Right lobe of liver (tissue), 6 donors: ENCODE results near the gene GALNT10. TPM values are rescaled to one million over a fixed set of nuclear protein-coding genes. Genes with fewer than 3 reads are reported as not detected.

Source experiments
- ATAC-seq, 4 donors: fragments of 200-7000 bp; cut with Tn5 transposase; one replicate each; pipeline ENCODE4 v1.9.1; 2020; ENCODE audit warnings: mild to moderate bottlenecking in 4 of 4, moderate library complexity in 4 of 4
- DNase-seq, 3 donors: peaks; one replicate each; pipeline ENCODE4 v3.0.0-alpha.2; 2020
- H3K27ac ChIP-seq, 3 donors: fragments of 200-600 bp; one replicate each; pipeline ENCODE4 v1.8.0; 2022
- H3K27me3 ChIP-seq, 2 donors: fragments of 200-600 bp; one replicate each; pipeline ENCODE4 v1.8.0; 2022
- H3K36me3 ChIP-seq, 4 donors: fragments of 200-600 bp; sonication (generic) in 1 of 4; one replicate each; pipeline versions ENCODE4 v1.5.1 to v1.8.0; 2017 to 2022; ENCODE audit warnings: control low read depth in 1 of 4
- H3K4me1 ChIP-seq, 4 donors: fragments of 200-600 bp; sonication (generic) in 1 of 4; one replicate each; pipeline versions ENCODE4 v1.5.1 to v1.8.0; 2017 to 2022; ENCODE audit warnings: control low read depth in 1 of 4
- H3K4me3 ChIP-seq, 3 donors: fragments of 200-600 bp; one replicate each; pipeline ENCODE4 v1.8.0; 2022
- H3K9me3 ChIP-seq, 4 donors: fragments of 200-600 bp; sonication (generic) in 1 of 4; one replicate each; pipeline versions ENCODE4 v1.5.1 to v1.8.0; 2017 to 2022; ENCODE audit warnings: control low read depth in 1 of 4
- CTCF ChIP-seq, 4 donors: fragments of 200-600 bp in 3 of 4; fragments of 450-650 bp in 1 of 4; IDR thresholded peaks; one replicate each; pipeline versions ENCODE4 v1.5.1 to v1.8.0; 2016 to 2022; ENCODE audit warnings: antibody characterized with exemption in 4 of 4, mild to moderate bottlenecking in 2 of 4
- POLR2A ChIP-seq: fragments of 450-650 bp; IDR thresholded peaks from one replicate; pipeline ENCODE4 v1.6.1; 2017; ENCODE audit warnings: antibody characterized with exemption, mild to moderate bottlenecking
- WGBS: methylation state at CpG from one replicate; pipeline ENCODE4 v1.1.6; 2018; ENCODE audit warnings: low coverage, low lambda C conversion rate; ENCODE audit not compliant: insufficient coverage; ENCODE audit errors: missing lambda C conversion rate; 5-methylcytosine and 5-hydroxymethylcytosine counted together
- intact Hi-C, 2 donors: fragments of 100-400 bp; cut with DNase I; formaldehyde crosslinking; loops; one replicate each; pipeline versions ENCODE4 v1.11.2 to v1.14.1; 2022
- total RNA-seq, 6 experiments: library from RNA; depleted of rRNA in 2 of 6; stranded (reverse); fragments of >200 nt in 2 of 6; fragmentation: NEBNext Ultra II Directional in 3 of 6; extraction: Animal tissue kit (Norgen Biotek cat#: 25700) in 3 of 6; gene quantifications; one replicate each; pipeline versions ENCODE4 v1.1.0 to v1.2.4, GENCODE V29; 2016 to 2023
- donor health status: DM: no; HTN: yes; CAD: no.
- donor health status: DM: no; HTN: no; CAD: no.
- donor health status: DM: no; HTN: no; CAD: no.
- donor health status: DM: no; HTN: yes; CAD: no.
- donor health status: DM: no; HTN: yes; CAD: no.

GALNT10 gene
- total RNA-seq, 6 experiments from 2014 or later = 4.0 to 9.7 (median 7.1) TPM

- intact Hi-C loops = loop anchor here (2.0 to 10.0 kb wide), 2 partner anchors 96 to 108 kb away; no protein-coding TSS in a partner anchor
- ATAC-seq = no peak
- WGBS = no CpG with 5 or more reads among the region's 1 CpG
- Histone ChIP-seq H3K36me3 (no peaks in the 10 kb centered on the region), H3K4me3 (no peak overlapping the region), H3K27me3 (no peaks in the 10 kb centered on the region), H3K9me3 (no peaks in the 10 kb centered on the region), H3K27ac (no peak overlapping the region), H3K4me1 (no peaks in the 10 kb centered on the region)
- TF ChIP-seq POLR2A (no peak), CTCF (IDR thresholded peaks at IDR 0.05) (no peak)
- no peak for DNase-seq
Observed at GRCh38 chr5:154181161-154181560, 9.4 kb upstream of the GALNT10 start.

- Histone ChIP-seq H3K4me1 (no peaks in the 10 kb centered on the region), H3K36me3 (no peaks in the 10 kb centered on the region), H3K27me3 (no peaks in the 10 kb centered on the region), H3K27ac (no peak overlapping the region), H3K4me3 (peak overlapping the region; percentile 94 to 95 (median 94)), H3K9me3 (no peaks in the 10 kb centered on the region)
- DNase-seq (peak in 2 of 3 donors; percentile 38 to 60), ATAC-seq (peak in 3 of 4 donors; percentile 12 to 39 (median 29))
- WGBS = 4% methylated on average over 18 of the region's 25 CpGs
- intact Hi-C loops = loop anchor here in 1 of 2 donors (10.0 kb wide), 1 partner anchor 105 kb away; no protein-coding TSS in a partner anchor
- TF ChIP-seq POLR2A (no peak), CTCF (IDR thresholded peaks at IDR 0.05) (no peak)
Observed at GRCh38 chr5:154189256-154189818, 1.2 kb upstream of the GALNT10 start.

- Histone ChIP-seq H3K27ac (peak overlapping the region; percentile 36 to 90 (median 83)), H3K27me3 (no peaks in the 10 kb centered on the region), H3K36me3 (no peaks in the 10 kb centered on the region), H3K4me3 (peak overlapping the region; percentile 94 to 95 (median 94)), H3K9me3 (no peaks in the 10 kb centered on the region), H3K4me1 (no peaks in the 10 kb centered on the region)
- TF ChIP-seq CTCF (IDR thresholded peaks at IDR 0.05) (peak; percentile 12 to 34 (median 32)), POLR2A (peak; percentile 14)
- WGBS = 2% methylated on average over 12 of the region's 67 CpGs
- DNase-seq = peak; percentile 89 to 91 (median 90)
- intact Hi-C loops = loop anchor here in 1 of 2 donors (10.0 kb wide), 2 partner anchors 105 to 215 kb away; no protein-coding TSS in a partner anchor
- ATAC-seq = peak; percentile 94 to 95 (median 95)
Observed at GRCh38 chr5:154189819-154190594, 526 bp upstream of the GALNT10 start.

GRCh38 chr5:154191467-154192261 lies 1.1 kb downstream of the GALNT10 start:
- DNase-seq (no peak), ATAC-seq (no peak)
- Histone ChIP-seq H3K36me3 (no peaks in the 10 kb centered on the region), H3K9me3 (no peaks in the 10 kb centered on the region), H3K4me3 (no peak overlapping the region), H3K27me3 (no peaks in the 10 kb centered on the region), H3K27ac (no peak overlapping the region), H3K4me1 (no peaks in the 10 kb centered on the region)
- no peak for TF ChIP-seq POLR2A
- TF ChIP-seq CTCF (IDR thresholded peaks at IDR 0.05) = no peak
- 36% methylated on average over 7 of the region's 10 CpGs for WGBS
- intact Hi-C loops = loop anchor here in 1 of 2 donors (10.0 kb wide), 1 partner anchor 217 kb away; no protein-coding TSS in a partner anchor
